Measurements from ENCODE around the gene KCNK2. TPM values are rescaled to one million over a fixed set of nuclear protein-coding genes. Genes with fewer than 3 reads are reported as not detected.

KCNK2 gene
- total RNA-seq, 2 donors from 2014 or later: not detected

DNA sequence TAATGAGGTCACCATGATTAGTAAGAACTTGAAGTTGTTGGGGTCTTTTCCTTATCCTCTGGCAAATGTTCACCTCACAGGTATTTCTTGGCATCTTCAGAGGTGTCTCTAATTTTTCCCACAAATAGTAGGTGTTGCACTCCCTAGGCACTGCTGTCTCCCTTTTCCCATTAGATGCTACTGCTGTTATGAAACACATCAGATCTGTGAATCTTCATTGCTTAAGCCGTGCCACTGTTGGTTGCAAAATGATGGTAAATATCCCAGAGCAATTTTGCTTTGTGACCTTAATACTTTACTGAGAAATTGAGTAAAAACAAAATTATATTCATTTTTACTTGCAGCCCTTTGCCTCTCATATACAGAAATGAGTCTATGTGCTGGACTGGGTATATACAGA, 169.6 kb downstream of the KCNK2 start:
- no peak overlapping the region for H3K27ac Mint-ChIP-seq
- no peak for ATAC-seq (replicated peaks in 1 of 2)
- H3K36me3 Mint-ChIP-seq (ENCODE audit: insufficient read depth in 2 of 2): no peaks in the 10 kb centered on the region
- H3K4me1 Mint-ChIP-seq (ENCODE audit: low read depth): no peaks in the 10 kb centered on the region
- no peaks in the 10 kb centered on the region for H3K27me3 Mint-ChIP-seq (ENCODE audit: low read depth)
- H3K9me3 Mint-ChIP-seq: peaks cover 0 to 1% of the 10 kb centered on the region in 2 donors
- H3K4me3 Mint-ChIP-seq: no peak overlapping the region
- no peak for DNase-seq

DNA sequence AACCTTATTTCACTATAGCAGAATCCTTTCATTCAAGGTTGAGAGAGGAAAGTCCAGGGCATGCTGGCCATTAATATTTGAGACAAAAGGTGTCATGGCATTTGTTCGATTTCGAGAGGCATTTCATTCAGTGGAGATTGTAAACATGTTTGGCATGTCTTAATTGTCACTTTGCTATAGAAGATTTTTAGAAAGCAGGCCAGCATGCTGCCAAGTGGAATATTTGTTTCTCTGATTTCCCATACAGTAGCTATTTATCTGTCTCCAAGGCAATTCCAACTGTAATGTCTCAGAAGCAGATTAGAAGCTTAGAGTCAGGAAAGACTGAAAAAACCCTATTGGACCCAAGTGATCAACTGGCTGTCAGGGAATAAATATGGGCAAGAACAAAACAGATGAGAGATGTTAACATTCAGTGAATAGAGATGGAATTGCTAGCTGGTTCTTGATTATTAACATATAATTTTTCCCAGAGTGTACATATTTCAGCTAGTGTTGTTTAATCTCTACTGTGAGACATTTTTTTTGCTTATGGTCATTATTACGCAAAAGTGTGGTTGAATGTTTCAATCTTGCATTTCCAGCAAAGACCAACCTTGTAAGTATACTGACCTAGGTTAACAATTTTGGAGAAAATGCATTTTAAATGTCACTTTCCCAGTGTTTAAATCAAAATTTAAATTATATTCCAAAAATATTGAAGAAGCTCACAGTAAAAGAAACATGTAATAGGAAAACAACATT, 174.6 kb downstream of the KCNK2 start:
- H3K4me3 Mint-ChIP-seq: no peak overlapping the region
- ATAC-seq (replicated peaks in 1 of 2) (no peak), DNase-seq (no peak)
- no peaks in the 10 kb centered on the region for H3K4me1 Mint-ChIP-seq (ENCODE audit: low read depth)
- H3K27ac Mint-ChIP-seq: no peak overlapping the region
- H3K27me3 Mint-ChIP-seq (ENCODE audit: low read depth): no peaks in the 10 kb centered on the region
- H3K9me3 Mint-ChIP-seq: peaks cover 5 to 8% of the 10 kb centered on the region in 2 donors
- H3K36me3 Mint-ChIP-seq (ENCODE audit: insufficient read depth in 2 of 2): no peaks in the 10 kb centered on the region

DNA sequence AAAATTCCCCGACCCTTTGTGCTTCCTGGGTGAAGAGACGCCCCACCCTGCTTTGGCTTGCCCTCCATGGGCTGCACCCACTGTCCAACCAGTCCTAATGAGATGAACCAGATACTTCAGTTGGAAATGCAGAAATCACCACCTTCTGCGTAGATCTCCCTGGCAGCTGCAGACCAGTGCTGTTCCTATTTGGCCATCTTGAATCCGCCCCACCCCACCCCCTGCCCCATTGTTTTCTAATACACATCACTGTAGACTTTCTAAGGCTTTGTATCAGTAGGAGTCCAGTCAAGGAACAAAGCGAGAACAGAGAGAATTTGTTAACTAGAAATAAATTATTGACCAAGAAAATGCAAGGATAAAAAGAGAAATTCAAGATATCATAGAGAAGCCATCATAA, 178.2 kb downstream of the KCNK2 start:
- no peak overlapping the region for H3K27ac Mint-ChIP-seq
- peaks cover 4 to 8% of the 10 kb centered on the region in 2 donors for H3K9me3 Mint-ChIP-seq
- H3K27me3 Mint-ChIP-seq (ENCODE audit: low read depth): no peaks in the 10 kb centered on the region
- H3K4me1 Mint-ChIP-seq (ENCODE audit: low read depth): no peaks in the 10 kb centered on the region
- H3K4me3 Mint-ChIP-seq: no peak overlapping the region
- no peak for ATAC-seq (replicated peaks in 1 of 2)
- no peak for DNase-seq
- no peaks in the 10 kb centered on the region for H3K36me3 Mint-ChIP-seq (ENCODE audit: insufficient read depth in 2 of 2)

DNA sequence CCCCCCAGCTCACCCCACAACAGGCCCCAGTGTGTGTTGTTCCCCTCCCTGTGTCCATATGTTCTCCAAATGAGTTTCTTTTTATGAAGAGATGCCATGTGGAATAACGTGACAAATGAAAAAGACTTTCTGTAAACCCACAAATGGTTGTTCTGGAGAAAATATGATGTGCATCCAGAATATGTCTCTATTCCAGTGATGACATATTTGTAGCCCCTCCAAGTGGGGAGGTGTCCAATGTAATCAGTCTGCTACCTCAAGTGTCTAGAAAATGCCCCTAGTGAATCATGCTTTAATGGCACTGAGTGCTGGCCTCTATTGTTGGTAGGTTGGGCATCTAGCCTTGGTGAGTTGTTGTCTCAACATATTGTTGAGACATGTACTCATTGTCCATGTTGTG, 179.6 kb downstream of the KCNK2 start:
- no peak overlapping the region for H3K27ac Mint-ChIP-seq
- H3K4me1 Mint-ChIP-seq (ENCODE audit: low read depth): no peaks in the 10 kb centered on the region
- H3K36me3 Mint-ChIP-seq (ENCODE audit: insufficient read depth in 2 of 2): no peaks in the 10 kb centered on the region
- ATAC-seq (replicated peaks in 1 of 2) (no peak), DNase-seq (no peak)
- no peaks in the 10 kb centered on the region for H3K27me3 Mint-ChIP-seq (ENCODE audit: low read depth)
- no peak overlapping the region for H3K4me3 Mint-ChIP-seq
- H3K9me3 Mint-ChIP-seq: peaks cover 4 to 8% of the 10 kb centered on the region in 2 donors

DNA sequence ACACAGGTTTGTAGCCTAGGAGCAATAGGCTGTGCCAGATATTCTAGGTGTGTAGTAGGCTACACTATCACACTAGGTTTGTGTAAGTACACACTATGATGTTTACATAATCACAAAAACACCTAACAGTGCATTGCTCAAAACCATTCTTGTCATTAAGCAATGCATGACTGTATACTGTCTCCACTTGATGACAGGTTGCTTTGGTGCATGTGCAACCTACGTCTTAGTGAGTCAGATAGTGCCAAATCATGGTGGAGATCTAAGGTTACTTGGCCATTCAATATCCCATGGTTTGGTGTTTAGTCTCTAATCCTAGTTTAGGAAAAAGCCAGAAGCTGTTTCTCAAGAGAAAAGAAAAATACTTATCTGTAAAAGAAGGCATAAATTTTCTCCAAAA, 181.1 kb downstream of the KCNK2 start:
- Mint-ChIP-seq H3K4me3 (no peak overlapping the region), H3K4me1 (ENCODE audit: low read depth) (no peaks in the 10 kb centered on the region), H3K36me3 (ENCODE audit: insufficient read depth in 2 of 2) (no peaks in the 10 kb centered on the region), H3K27ac (no peak overlapping the region), H3K9me3 (peaks cover 4 to 8% of the 10 kb centered on the region in 2 donors), H3K27me3 (ENCODE audit: low read depth) (no peaks in the 10 kb centered on the region)
- no peak for ATAC-seq (replicated peaks in 1 of 2)
- no peak for DNase-seq

DNA sequence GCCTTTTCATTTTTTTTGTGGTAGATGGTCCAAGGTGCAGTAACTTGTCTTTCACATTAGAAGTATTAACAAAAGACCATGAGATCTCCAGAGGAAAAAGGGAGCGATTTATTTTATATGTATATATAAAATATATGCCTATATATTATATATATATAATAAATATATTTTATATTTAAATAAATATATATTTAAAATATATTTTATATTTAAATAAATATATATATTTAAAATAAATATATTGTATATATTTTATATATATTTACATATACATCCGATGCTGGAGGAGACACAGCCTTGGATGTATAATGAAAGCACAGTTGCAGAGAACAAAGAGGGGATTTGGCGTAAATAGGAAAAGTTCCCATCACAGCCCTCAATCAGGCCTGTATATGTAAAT, 182.1 kb downstream of the KCNK2 start:
- H3K4me1 Mint-ChIP-seq (ENCODE audit: low read depth): no peaks in the 10 kb centered on the region
- H3K27me3 Mint-ChIP-seq (ENCODE audit: low read depth): no peaks in the 10 kb centered on the region
- H3K27ac Mint-ChIP-seq: no peak overlapping the region
- ATAC-seq (replicated peaks in 1 of 2) (no peak), DNase-seq (no peak)
- peaks cover under 1 to 3% of the 10 kb centered on the region in 2 donors for H3K9me3 Mint-ChIP-seq
- no peaks in the 10 kb centered on the region for H3K36me3 Mint-ChIP-seq (ENCODE audit: insufficient read depth in 2 of 2)
- H3K4me3 Mint-ChIP-seq: no peak overlapping the region

DNA sequence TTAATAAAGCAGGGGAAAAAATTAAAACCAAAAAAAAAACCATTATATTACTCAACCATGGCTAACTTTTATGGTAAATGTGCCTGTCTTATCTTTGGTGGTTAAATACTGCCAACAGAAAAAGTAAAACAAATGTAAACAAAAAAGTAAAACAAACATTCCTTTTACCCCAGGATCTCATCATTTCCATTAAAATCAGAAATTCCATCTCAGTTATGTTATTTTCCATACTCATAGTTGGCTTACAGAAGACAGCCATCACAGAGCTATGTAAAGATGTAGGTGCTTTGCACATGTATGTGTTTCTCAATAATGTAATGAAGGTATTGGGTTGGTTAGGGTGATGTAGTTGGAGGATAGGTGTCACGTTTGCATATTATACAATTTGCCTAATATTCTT, 185.0 kb downstream of the KCNK2 start:
- no peaks in the 10 kb centered on the region for H3K4me1 Mint-ChIP-seq (ENCODE audit: low read depth)
- H3K4me3 Mint-ChIP-seq: no peak overlapping the region
- ATAC-seq (replicated peaks in 1 of 2): no peak
- no peaks in the 10 kb centered on the region for H3K27me3 Mint-ChIP-seq (ENCODE audit: low read depth)
- no peak overlapping the region for H3K27ac Mint-ChIP-seq
- peaks cover 2 to 8% of the 10 kb centered on the region in 2 donors for H3K9me3 Mint-ChIP-seq
- DNase-seq: no peak
- H3K36me3 Mint-ChIP-seq (ENCODE audit: insufficient read depth in 2 of 2): peaks cover 0 to 3% of the 10 kb centered on the region in 2 donors

DNA sequence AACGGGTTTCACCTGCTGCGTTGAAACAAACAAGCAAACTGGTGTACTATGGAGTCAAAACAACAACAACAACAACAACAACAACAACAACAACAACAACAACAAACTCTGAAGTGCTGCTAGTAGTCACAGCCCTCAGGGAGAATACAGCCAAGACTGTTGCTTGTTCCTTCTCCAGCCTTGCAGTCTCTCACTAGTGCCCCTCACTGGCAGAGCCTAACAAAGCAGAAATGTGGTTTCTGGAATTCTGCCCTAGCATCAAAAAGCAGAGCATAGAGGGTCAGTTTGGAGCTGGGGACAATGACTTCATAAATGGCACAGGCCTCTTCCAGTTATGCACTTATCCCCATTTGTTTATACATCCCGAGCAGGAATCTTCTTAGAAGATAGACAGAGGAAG, 187.4 kb downstream of the KCNK2 start:
- no peak overlapping the region for H3K4me3 Mint-ChIP-seq
- DNase-seq (no peak), ATAC-seq (replicated peaks in 1 of 2) (no peak)
- H3K36me3 Mint-ChIP-seq (ENCODE audit: insufficient read depth in 2 of 2): peaks cover 0 to 3% of the 10 kb centered on the region in 2 donors
- peaks cover 2 to 11% of the 10 kb centered on the region in 2 donors for H3K9me3 Mint-ChIP-seq
- H3K27ac Mint-ChIP-seq: no peak overlapping the region
- no peaks in the 10 kb centered on the region for H3K27me3 Mint-ChIP-seq (ENCODE audit: low read depth)
- no peaks in the 10 kb centered on the region for H3K4me1 Mint-ChIP-seq (ENCODE audit: low read depth)

DNA sequence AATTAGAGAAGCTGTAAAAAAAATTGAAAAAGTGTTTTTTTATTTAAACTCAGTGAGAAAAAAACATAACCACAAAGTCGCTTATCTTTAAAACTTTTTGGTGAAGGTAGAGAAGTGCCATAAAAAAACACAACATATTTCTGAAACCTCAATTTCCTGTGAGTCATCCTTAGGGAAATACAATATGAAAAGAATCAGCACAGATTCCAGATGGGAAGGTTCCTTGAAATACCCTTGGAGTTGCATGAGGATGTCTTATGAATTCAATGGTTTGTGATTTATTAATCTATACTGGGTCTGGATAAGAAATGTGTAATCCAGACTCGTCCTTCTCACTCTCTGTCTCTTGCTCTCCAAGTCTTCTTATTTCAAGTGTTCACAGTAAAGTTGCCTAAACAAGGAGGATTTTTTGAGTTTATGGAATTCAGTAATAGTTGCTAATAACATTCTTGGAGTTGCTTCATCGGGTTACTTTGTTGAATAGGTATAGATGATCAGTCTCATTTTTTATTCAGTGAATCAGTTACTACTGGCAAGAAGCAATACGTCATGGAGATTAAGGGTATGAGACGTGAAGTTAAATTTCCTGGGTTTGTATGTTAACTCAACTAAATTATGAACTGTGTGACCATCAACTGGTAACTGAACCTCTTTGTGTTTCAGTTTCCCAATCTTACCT, 191.4 kb downstream of the KCNK2 start:
- Mint-ChIP-seq H3K27ac (no peak overlapping the region), H3K27me3 (ENCODE audit: low read depth) (no peaks in the 10 kb centered on the region), H3K36me3 (ENCODE audit: insufficient read depth in 2 of 2) (peaks cover 0 to 5% of the 10 kb centered on the region in 2 donors), H3K4me1 (ENCODE audit: low read depth) (no peaks in the 10 kb centered on the region), H3K4me3 (no peak overlapping the region), H3K9me3 (peaks cover 2 to 11% of the 10 kb centered on the region in 2 donors)
- no peak for DNase-seq
- no peak for ATAC-seq (replicated peaks in 1 of 2)

DNA sequence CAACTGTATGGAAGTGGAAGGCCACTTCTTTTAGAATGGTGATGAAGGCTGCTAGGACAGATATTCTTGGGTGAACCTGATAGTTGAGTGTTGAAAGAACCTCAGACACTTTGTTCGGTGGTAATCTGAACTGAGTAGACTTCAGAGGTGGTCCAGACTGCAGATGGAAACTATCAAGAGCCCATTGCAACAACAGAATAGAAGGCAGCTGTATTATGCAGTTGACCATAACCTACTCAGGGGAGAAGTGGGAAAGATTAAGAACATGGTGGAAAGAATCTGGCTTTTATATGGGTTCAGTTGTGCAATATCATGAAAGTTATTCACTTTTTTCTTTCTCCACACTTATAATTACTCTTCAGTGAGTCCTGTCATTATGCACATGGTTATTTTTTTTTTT, 194.0 kb downstream of the KCNK2 start:
- Mint-ChIP-seq H3K4me1 (ENCODE audit: low read depth) (no peaks in the 10 kb centered on the region), H3K36me3 (ENCODE audit: insufficient read depth in 2 of 2) (peaks cover 0 to 2% of the 10 kb centered on the region in 2 donors), H3K9me3 (peaks cover 0 to 3% of the 10 kb centered on the region in 2 donors), H3K4me3 (no peak overlapping the region), H3K27ac (no peak overlapping the region), H3K27me3 (ENCODE audit: low read depth) (no peaks in the 10 kb centered on the region)
- DNase-seq (no peak), ATAC-seq (replicated peaks in 1 of 2) (no peak)

DNA sequence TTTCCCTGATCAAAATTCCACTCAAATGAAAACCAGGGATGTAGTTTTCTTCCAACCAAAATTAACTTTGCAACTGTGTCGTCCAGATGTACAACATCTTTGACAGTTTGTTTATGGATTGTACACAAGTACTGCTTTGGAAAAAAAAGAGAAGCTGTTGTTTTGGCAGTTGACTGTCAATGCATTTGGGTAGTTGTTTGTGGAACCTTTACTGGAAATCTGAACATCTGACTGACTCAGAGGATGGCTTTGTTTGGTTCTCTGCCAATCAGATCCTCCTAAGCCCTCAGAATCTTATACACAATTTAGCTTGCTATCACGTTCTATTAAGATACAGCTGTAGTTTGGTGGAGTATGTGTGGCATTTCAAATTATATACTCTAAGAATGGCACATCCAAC, 195.0 kb downstream of the KCNK2 start:
- H3K27me3 Mint-ChIP-seq (ENCODE audit: low read depth): no peaks in the 10 kb centered on the region
- peaks cover 0 to 2% of the 10 kb centered on the region in 2 donors for H3K36me3 Mint-ChIP-seq (ENCODE audit: insufficient read depth in 2 of 2)
- DNase-seq (no peak), ATAC-seq (replicated peaks in 1 of 2) (no peak)
- H3K4me3 Mint-ChIP-seq: no peak overlapping the region
- peaks cover 0 to 3% of the 10 kb centered on the region in 2 donors for H3K9me3 Mint-ChIP-seq
- no peak overlapping the region for H3K27ac Mint-ChIP-seq
- H3K4me1 Mint-ChIP-seq (ENCODE audit: low read depth): no peaks in the 10 kb centered on the region

DNA sequence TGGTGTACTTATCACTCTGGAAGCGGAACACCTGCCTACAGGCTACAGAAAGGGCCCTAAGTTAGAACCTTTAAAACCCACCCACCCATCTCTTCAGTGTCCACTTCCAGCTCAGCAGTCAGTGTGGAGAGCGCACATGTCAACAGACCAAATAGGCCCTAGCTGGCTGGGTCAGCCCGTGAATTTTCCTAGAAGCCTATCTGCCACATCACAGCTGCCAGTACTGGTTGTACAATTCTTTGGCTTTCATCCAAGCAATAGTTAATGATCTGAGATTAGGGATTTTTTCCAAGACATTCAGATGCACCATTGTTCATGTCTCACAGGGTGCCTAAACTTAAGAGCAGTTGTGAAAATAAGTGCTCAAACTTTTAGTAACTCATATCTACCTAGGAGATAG, 197.1 kb downstream of the KCNK2 start:
- no peak overlapping the region for H3K4me3 Mint-ChIP-seq
- no peaks in the 10 kb centered on the region for H3K27me3 Mint-ChIP-seq (ENCODE audit: low read depth)
- H3K9me3 Mint-ChIP-seq: peaks cover 0 to 1% of the 10 kb centered on the region in 2 donors
- no peak overlapping the region for H3K27ac Mint-ChIP-seq
- no peak for DNase-seq
- H3K4me1 Mint-ChIP-seq (ENCODE audit: low read depth): no peaks in the 10 kb centered on the region
- no peak for ATAC-seq (replicated peaks in 1 of 2)
- H3K36me3 Mint-ChIP-seq (ENCODE audit: insufficient read depth in 2 of 2): peaks cover 0 to 2% of the 10 kb centered on the region in 2 donors

DNA sequence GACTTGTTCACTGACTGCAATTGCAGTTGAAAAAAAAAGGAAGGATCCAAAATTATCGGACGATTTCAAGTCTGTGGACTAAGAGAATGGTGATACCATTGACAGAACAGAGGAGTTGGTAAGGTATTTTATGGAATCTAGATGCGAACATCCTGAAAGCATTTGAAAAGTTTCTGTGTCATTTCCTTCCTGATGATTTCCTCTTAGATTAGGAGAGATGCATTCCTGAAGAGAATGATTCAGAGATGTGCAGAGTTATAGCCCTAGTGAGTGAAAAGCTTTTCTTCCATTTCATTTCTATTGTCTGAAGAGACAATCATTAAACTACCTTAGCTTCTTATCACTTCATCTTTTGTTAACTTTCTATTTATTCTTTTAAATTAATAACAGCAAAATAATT, 200.0 kb downstream of the KCNK2 start:
- Mint-ChIP-seq H3K4me1 (ENCODE audit: low read depth) (no peaks in the 10 kb centered on the region), H3K27me3 (ENCODE audit: low read depth) (no peaks in the 10 kb centered on the region), H3K27ac (no peak overlapping the region), H3K4me3 (no peak overlapping the region), H3K9me3 (no peaks in the 10 kb centered on the region), H3K36me3 (ENCODE audit: insufficient read depth in 2 of 2) (peaks cover 0 to 2% of the 10 kb centered on the region in 2 donors)
- ATAC-seq (replicated peaks in 1 of 2) (no peak), DNase-seq (no peak)
